ENCODE results near the gene FBLN1.
"Not testable (repeated sequence)": the region's sequence is repeated elsewhere in the genome, so short reads cannot be mapped to it uniquely, and the experiment has no call there.

- not testable (repeated sequence) for TF ChIP-seq CTCF (conservative IDR thresholded peaks at IDR 0.05 in 1 of 2, IDR thresholded peaks at IDR 0.05 in 1 of 2; ENCODE audit: extremely low read depth in 1 of 2, insufficient read depth in 1 of 2, low read depth in 1 of 2, low read length in 2 of 2); EZH2 (IDR thresholded peaks at IDR 0.05; ENCODE audit: borderline replicate concordance, low read length)
These were observed 105.4 kb downstream of the FBLN1 start for GRCh38 chr22:45608045-45608444.
